Smooth muscle cell (in vitro differentiated cells): ENCODE measurements around the gene CPN2. TPM values are rescaled to one million over a fixed set of nuclear protein-coding genes. Genes with fewer than 3 reads are reported as not detected.

Experiments used
- DNase-seq: peaks from one replicate; lab custom pipeline; 2025; ENCODE audit not compliant: unreplicated experiment; lab: John Stamatoyannopoulos, UW
- H2AFZ ChIP-seq: fragments of 200-600 bp; sonication (generic); 2 replicates; pipeline ENCODE4 v1.6.0; 2016; ENCODE audit warnings: antibody characterized with exemption, low read depth, mild to moderate bottlenecking
- H3F3A ChIP-seq: fragments of 200-600 bp; sonication (generic); 2 replicates; pipeline ENCODE4 v1.6.0; 2017; ENCODE audit warnings: antibody characterized with exemption, low read depth
- H3K27ac ChIP-seq: fragments of 200-600 bp; sonication (generic); 2 replicates; pipeline ENCODE4 v1.5.1; 2016; ENCODE audit warnings: low read depth, mild to moderate bottlenecking
- H3K27me3 ChIP-seq: fragments of 200-600 bp; sonication (generic); 2 replicates; pipeline ENCODE4 v1.6.1; 2016; ENCODE audit warnings: low read depth, mild to moderate bottlenecking
- H3K36me3 ChIP-seq: fragments of 200-600 bp; sonication (generic); 2 replicates; pipeline ENCODE4 v1.5.1; 2016; ENCODE audit warnings: low read depth
- H3K4me1 ChIP-seq: fragments of 200-600 bp; sonication (generic); 2 replicates; pipeline ENCODE4 v1.5.1; 2016; ENCODE audit warnings: low read depth
- H3K4me2 ChIP-seq: fragments of 200-600 bp; sonication (generic); 2 replicates; pipeline ENCODE4 v1.6.0; 2016; ENCODE audit warnings: mild to moderate bottlenecking
- H3K4me3 ChIP-seq: fragments of 200-600 bp; sonication (generic); 2 replicates; pipeline ENCODE4 v1.5.1; 2016; ENCODE audit warnings: mild to moderate bottlenecking
- H3K79me2 ChIP-seq: fragments of 200-600 bp; sonication (generic); 2 replicates; pipeline ENCODE4 v1.6.0; 2016; ENCODE audit warnings: low read depth, mild to moderate bottlenecking
- H3K9ac ChIP-seq: fragments of 200-600 bp; sonication (generic); 2 replicates; pipeline ENCODE4 v1.6.0; 2016; ENCODE audit warnings: low read depth
- H3K9me3 ChIP-seq: fragments of 200-600 bp; sonication (generic); replicated peaks from 2 replicates; pipeline ENCODE4 v1.5.1; 2016; ENCODE audit warnings: low read depth
- H4K20me1 ChIP-seq: fragments of 200-600 bp; sonication (generic); 2 replicates; pipeline ENCODE4 v1.6.0; 2016; ENCODE audit warnings: low read depth
- WGBS: methylation state at CpG from one replicate; pipeline ENCODE4 v1.1.7; 2016; ENCODE audit warnings: low lambda C conversion rate; 5-methylcytosine and 5-hydroxymethylcytosine counted together
- polyA plus RNA-seq: library from polyadenylated mRNA; unstranded; fragments of >200 nt; fragmentation: Nextera tagmentation; extraction: Ambion mirVana; gene quantifications from 2 replicates; pipeline ENCODE4 v1.2.1, GENCODE V29; 2016
- total RNA-seq: library from RNA; depleted of rRNA; stranded (reverse); fragments of >200 nt; gene quantifications from 2 replicates; pipeline ENCODE4 v1.2.3, GENCODE V29; 2014
- TF ChIP-seq, protein P1 (sequence below): fragments of 200-600 bp; sonication (generic); IDR thresholded peaks from 2 replicates; pipeline ENCODE4 v1.5.1; 2017; ENCODE audit warnings: borderline replicate concordance, mild to moderate bottlenecking, antibody characterized with exemption; ENCODE audit not compliant: insufficient read depth, poor library complexity, severe bottlenecking

Gene CPN2
- total and polyA plus RNA-seq, 2 experiments from 2014 or later = 0.13 TPM; not detected in 1

DNA sequence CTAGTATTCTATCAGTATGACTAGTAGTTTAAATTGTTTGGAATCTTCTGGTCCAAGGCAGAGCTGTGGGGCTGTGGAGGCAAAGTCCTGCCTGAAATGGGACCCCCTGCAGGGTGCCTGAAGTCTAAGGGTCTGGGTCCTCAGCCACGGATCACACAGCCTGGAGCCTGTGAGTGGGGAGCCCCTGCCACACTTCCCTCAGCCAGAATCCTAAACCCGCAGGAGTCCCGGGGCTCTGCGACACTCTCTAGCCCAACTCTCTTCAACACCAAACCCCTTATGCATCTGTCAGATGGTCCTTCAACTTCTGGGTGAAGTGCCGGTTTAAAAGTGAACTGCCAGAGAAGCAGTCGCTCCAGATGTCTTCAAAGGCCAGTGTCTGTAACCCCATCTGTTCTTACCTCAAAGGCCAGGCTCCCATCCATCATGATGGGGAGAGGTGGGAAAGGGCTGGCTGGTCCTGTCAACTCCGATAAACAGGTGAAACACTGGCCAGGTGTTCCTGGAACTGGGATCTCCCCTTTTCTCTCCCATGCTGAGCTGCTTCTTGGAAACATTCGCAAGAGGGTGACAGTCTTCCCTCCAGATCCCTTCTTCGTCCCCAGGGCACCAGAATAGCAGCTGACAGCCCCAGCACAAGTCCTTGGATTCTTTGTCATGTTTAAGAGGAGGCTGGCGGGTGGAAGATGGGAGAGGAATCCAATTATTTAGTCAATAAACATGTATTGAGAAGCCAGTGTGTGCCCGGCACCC lies 45.6 kb downstream of the CPN2 start:
- Histone ChIP-seq H3K9ac (no peak overlapping the region), H3K27ac (no peak overlapping the region), H3K79me2 (no peaks in the 10 kb centered on the region), H3K27me3 (no peaks in the 10 kb centered on the region), H4K20me1 (no peaks in the 10 kb centered on the region), H3K36me3 (no peaks in the 10 kb centered on the region), H2AFZ (no peak overlapping the region), H3K9me3 (no peaks in the 10 kb centered on the region), H3K4me3 (no peak overlapping the region), H3F3A (no peaks in the 10 kb centered on the region), H3K4me1 (peaks cover 24% of the 10 kb centered on the region), H3K4me2 (no peak overlapping the region)
- DNase-seq = no peak
- 86% methylated on average over 11 of the region's 11 CpGs for WGBS
- TF ChIP-seq, protein P1, sequence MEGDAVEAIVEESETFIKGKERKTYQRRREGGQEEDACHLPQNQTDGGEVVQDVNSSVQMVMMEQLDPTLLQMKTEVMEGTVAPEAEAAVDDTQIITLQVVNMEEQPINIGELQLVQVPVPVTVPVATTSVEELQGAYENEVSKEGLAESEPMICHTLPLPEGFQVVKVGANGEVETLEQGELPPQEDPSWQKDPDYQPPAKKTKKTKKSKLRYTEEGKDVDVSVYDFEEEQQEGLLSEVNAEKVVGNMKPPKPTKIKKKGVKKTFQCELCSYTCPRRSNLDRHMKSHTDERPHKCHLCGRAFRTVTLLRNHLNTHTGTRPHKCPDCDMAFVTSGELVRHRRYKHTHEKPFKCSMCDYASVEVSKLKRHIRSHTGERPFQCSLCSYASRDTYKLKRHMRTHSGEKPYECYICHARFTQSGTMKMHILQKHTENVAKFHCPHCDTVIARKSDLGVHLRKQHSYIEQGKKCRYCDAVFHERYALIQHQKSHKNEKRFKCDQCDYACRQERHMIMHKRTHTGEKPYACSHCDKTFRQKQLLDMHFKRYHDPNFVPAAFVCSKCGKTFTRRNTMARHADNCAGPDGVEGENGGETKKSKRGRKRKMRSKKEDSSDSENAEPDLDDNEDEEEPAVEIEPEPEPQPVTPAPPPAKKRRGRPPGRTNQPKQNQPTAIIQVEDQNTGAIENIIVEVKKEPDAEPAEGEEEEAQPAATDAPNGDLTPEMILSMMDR = no peak

DNA sequence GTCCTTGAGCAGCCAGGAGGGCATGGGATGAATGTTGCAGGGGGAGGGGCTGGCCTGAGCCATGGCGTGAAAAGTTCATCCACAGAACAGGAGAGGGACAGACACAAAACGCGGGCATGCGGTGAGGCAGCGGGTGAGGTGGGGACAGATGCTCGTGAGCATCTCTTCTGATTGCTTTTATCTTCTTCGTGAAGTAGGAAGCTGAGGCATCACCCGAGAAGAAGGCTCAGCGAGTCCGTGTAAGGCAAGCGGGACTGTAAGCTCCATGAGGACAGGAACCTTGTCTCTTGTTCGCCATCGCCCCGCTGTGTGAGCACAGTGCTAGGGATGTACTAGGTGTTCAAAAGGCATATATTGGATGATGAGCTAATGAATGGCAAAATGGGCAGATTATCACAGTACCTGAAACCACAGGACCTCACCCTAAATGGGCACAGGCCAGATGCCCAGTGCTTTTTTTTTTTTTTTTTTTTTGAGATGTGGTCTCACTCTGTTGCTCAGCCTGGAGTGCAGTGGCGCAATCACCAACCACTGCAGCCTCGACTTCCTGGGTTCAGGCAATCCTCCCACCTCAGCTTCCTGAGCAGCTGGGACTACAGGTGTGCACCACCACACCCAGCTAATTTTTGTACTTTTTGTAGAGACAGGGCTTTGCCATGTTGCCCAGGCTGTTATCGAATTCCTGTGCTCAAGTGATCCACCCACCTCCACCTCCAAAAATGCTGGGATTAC lies 46.8 kb downstream of the CPN2 start:
- H3K9ac ChIP-seq = no peak overlapping the region
- no peak overlapping the region for H3K27ac ChIP-seq
- no peaks in the 10 kb centered on the region for H3K27me3 ChIP-seq
- no peak overlapping the region for H3K4me3 ChIP-seq
- H3K4me1 ChIP-seq = peaks cover 21% of the 10 kb centered on the region
- no peak overlapping the region for H3K4me2 ChIP-seq
- no peak overlapping the region for H2AFZ ChIP-seq
- no peaks in the 10 kb centered on the region for H4K20me1 ChIP-seq
- H3K36me3 ChIP-seq = no peaks in the 10 kb centered on the region
- TF ChIP-seq, protein P1 = no peak
- no peaks in the 10 kb centered on the region for H3K79me2 ChIP-seq
- no peak for DNase-seq
- no peaks in the 10 kb centered on the region for H3F3A ChIP-seq
- H3K9me3 ChIP-seq = no peaks in the 10 kb centered on the region
- WGBS = 97% methylated on average over 15 of the region's 17 CpGs

DNA sequence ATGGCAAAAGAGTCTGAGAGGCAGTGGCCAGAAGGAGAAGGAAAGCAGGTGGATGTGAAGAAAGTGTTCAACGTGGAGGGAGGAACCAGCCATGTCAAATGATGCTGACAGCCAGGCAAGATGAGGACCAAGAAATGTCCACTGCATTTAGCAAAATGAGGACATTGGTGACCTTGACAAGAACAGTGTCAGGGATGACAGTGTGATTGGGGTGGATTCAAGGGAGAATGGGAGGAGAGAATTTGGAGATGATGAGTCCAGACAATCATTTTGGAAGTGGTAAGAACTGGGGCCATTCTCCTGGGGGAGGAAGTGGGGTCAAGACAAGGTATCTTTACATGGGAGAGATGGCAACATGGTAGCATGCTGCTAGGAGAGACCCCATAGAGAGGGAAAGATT lies 47.4 kb downstream of the CPN2 start:
- TF ChIP-seq, protein P1 = no peak
- no peak for DNase-seq
- Histone ChIP-seq H3K4me2 (no peak overlapping the region), H3K27me3 (no peaks in the 10 kb centered on the region), H3K36me3 (no peaks in the 10 kb centered on the region), H2AFZ (no peak overlapping the region), H4K20me1 (no peaks in the 10 kb centered on the region), H3K4me1 (peaks cover 18% of the 10 kb centered on the region), H3K4me3 (no peak overlapping the region), H3K9me3 (no peaks in the 10 kb centered on the region), H3K27ac (no peak overlapping the region), H3K9ac (no peak overlapping the region), H3K79me2 (no peaks in the 10 kb centered on the region), H3F3A (peaks cover 3% of the 10 kb centered on the region)
- 89% methylated on average over 1 of the region's 1 CpG for WGBS
